ENCODE data around the gene MPRIP.
"Not testable (repeated sequence)": the region's sequence is repeated elsewhere in the genome, so short reads cannot be mapped to it uniquely, and the experiment has no call there.

Gene MPRIP, protein sequence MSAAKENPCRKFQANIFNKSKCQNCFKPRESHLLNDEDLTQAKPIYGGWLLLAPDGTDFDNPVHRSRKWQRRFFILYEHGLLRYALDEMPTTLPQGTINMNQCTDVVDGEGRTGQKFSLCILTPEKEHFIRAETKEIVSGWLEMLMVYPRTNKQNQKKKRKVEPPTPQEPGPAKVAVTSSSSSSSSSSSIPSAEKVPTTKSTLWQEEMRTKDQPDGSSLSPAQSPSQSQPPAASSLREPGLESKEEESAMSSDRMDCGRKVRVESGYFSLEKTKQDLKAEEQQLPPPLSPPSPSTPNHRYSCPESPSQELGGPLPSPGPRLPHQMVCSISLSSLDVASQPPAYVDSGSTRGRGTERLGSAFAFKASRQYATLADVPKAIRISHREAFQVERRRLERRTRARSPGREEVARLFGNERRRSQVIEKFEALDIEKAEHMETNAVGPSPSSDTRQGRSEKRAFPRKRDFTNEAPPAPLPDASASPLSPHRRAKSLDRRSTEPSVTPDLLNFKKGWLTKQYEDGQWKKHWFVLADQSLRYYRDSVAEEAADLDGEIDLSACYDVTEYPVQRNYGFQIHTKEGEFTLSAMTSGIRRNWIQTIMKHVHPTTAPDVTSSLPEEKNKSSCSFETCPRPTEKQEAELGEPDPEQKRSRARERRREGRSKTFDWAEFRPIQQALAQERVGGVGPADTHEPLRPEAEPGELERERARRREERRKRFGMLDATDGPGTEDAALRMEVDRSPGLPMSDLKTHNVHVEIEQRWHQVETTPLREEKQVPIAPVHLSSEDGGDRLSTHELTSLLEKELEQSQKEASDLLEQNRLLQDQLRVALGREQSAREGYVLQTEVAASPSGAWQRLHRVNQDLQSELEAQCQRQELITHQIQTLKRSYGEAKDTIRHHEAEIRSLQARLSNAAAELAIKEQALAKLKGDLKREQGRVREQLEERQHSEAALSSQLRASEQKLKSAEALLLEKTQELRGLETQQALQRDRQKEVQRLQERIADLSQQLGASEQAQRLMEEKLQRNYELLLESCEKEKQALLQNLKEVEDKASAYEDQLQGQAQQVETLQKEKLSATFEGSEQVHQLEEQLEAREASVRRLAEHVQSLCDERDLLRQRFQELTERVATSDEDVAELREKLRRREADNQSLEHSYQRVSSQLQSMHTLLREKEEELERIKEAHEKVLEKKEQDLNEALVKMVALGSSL (N-terminal part only)

GRCh38 chr17:17042384-17042736, at the start of gene MPRIP:
Gene MPRIP, plus strand, starts transcription at chr17:17042457. Its CDS starts 392 bp downstream, at chr17:17042849.
- peaks cover 49% of the 10 kb centered on the region for H3K4me1 Mint-ChIP-seq (ENCODE audit: low read depth)
- peaks cover 3% of the 10 kb centered on the region for H3K36me3 Mint-ChIP-seq
- no peaks in the 10 kb centered on the region for H3K27me3 Mint-ChIP-seq
- peak within 1 kb of the TSS; percentile 93 for H3K27ac Mint-ChIP-seq
- no peaks in the 10 kb centered on the region for H3K9me3 Mint-ChIP-seq (ENCODE audit: low read depth)
- H3K4me3 Mint-ChIP-seq: peak within 1 kb of the TSS; percentile 97

DNA sequence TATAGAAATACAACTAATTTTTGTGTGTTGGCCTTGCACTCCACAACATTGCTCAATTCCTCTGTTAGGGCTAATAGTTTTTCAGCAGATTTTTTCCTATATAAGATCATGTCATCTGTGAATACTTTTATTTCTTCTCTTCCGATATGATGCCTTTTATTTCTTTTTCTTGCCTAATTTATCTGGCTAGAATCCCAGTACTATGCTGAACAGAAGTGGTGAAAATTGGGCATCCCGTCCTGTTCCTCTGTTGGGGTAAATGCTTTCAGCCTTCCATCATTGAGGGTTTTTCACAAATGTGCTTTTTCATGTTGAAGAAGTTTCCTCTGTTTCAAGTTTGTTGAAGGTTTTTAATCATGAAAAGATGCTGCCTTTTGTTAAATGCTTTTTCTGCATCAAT, 47.6 kb upstream of the MPRIP start:
- H3K9me3 Mint-ChIP-seq (ENCODE audit: low read depth): no peaks in the 10 kb centered on the region
- H3K36me3 Mint-ChIP-seq: no peaks in the 10 kb centered on the region
- no peak overlapping the region for H3K27ac Mint-ChIP-seq
- no peak overlapping the region for H3K4me3 Mint-ChIP-seq
- peaks cover 8% of the 10 kb centered on the region for H3K4me1 Mint-ChIP-seq (ENCODE audit: low read depth)
- no peaks in the 10 kb centered on the region for H3K27me3 Mint-ChIP-seq

DNA sequence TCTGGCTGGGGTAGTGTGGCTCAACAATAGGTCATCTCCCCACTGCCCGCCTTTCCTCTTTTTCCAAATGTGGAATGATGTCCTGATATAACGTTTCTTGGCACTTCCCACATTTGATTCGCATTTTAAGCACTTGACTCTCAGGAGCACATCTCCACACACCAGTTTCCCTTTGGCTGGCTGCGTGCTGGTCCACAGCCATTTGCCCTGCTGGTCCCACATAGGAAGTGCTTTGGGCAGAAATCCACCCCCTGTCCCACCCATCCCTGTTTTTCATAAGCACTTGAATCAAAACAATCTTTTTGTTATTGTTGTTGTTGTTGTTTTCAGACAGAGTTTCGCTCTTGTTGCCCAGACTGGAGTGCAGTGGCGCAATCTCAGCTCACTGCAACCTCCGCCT, 46.3 kb upstream of the MPRIP start:
- no peaks in the 10 kb centered on the region for H3K27me3 Mint-ChIP-seq
- H3K4me3 Mint-ChIP-seq: no peak overlapping the region
- no peak overlapping the region for H3K27ac Mint-ChIP-seq
- H3K9me3 Mint-ChIP-seq (ENCODE audit: low read depth): no peaks in the 10 kb centered on the region
- no peaks in the 10 kb centered on the region for H3K36me3 Mint-ChIP-seq
- no peaks in the 10 kb centered on the region for H3K4me1 Mint-ChIP-seq (ENCODE audit: low read depth)

GRCh38 chr17:16996726-16997125, 45.5 kb upstream of the MPRIP start:
- H3K4me3 Mint-ChIP-seq; H3K4me1 Mint-ChIP-seq (ENCODE audit: low read depth); H3K36me3 Mint-ChIP-seq; H3K9me3 Mint-ChIP-seq (ENCODE audit: low read depth); H3K27me3 Mint-ChIP-seq; H3K27ac Mint-ChIP-seq: not testable (repeated sequence)

DNA sequence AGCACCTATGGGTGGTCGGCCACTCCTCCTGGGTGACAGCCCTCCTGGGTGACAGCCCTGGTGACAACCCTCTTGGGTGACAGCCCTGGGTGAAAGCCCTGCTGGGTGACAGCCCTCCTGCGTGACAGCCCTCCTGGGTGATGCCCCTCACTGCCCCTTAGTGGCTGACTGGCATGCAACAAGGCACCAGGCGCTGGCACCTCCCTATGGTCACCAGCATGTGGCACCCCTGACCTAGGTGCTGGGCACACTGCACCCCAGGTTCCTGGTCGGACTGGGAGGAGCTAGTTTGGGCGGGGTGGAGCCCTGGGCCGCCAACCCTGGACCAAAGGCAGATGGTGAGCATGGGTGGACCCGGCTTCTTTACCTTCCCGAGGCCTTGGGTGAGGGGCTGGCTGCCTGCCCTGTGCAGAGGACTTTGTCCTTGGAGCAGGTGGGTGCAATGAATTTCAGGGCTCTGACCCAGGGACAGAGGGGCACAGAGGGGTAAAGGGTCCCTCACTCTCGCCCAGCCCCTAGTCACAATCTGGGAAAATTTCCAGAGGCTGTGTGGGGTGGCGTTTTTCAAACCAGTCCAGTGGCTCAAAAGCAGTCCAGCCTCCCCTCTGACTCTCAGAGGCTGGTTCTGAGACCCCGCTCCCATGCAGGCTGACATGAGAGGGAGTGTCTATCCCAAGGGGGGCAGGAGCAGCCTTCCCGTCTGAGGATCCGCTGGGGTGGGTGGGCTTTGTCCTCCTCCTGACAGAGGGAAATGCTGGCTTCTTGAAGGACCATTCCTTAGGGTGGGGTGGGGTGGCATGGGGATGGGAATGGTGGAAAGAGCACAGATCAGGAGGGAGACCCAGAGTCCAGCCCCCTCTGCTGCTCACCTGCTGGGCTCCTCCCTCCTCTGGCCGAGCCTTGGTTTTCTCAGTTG, 44.5 kb upstream of the MPRIP start:
- no peaks in the 10 kb centered on the region for H3K36me3 Mint-ChIP-seq
- H3K4me3 Mint-ChIP-seq: no peak overlapping the region
- no peaks in the 10 kb centered on the region for H3K9me3 Mint-ChIP-seq (ENCODE audit: low read depth)
- H3K27ac Mint-ChIP-seq: no peak overlapping the region
- no peaks in the 10 kb centered on the region for H3K27me3 Mint-ChIP-seq
- H3K4me1 Mint-ChIP-seq (ENCODE audit: low read depth): no peaks in the 10 kb centered on the region

GRCh38 chr17:16999931-17000625, 42.2 kb upstream of the MPRIP start:
- H3K27ac Mint-ChIP-seq: no peak overlapping the region
- no peaks in the 10 kb centered on the region for H3K27me3 Mint-ChIP-seq
- H3K36me3 Mint-ChIP-seq: no peaks in the 10 kb centered on the region

GRCh38 chr17:17001076-17001777, 41.0 kb upstream of the MPRIP start:
- no peaks in the 10 kb centered on the region for H3K27me3 Mint-ChIP-seq
- no peaks in the 10 kb centered on the region for H3K9me3 Mint-ChIP-seq (ENCODE audit: low read depth)
- no peak overlapping the region for H3K4me3 Mint-ChIP-seq
- no peak overlapping the region for H3K27ac Mint-ChIP-seq
- no peaks in the 10 kb centered on the region for H3K4me1 Mint-ChIP-seq (ENCODE audit: low read depth)
- no peaks in the 10 kb centered on the region for H3K36me3 Mint-ChIP-seq

More at GRCh38 chr17:16999931-17000625, 42.2 kb upstream of the MPRIP start:
- no peaks in the 10 kb centered on the region for H3K9me3 Mint-ChIP-seq (ENCODE audit: low read depth)
- no peak overlapping the region for H3K4me3 Mint-ChIP-seq
- no peaks in the 10 kb centered on the region for H3K4me1 Mint-ChIP-seq (ENCODE audit: low read depth)

- Mint-ChIP-seq H3K9me3 (ENCODE audit: low read depth) (no peaks in the 10 kb centered on the region), H3K27me3 (no peaks in the 10 kb centered on the region), H3K4me1 (ENCODE audit: low read depth) (no peaks in the 10 kb centered on the region), H3K36me3 (no peaks in the 10 kb centered on the region), H3K4me3 (no peak overlapping the region), H3K27ac (no peak overlapping the region)
Measured at GRCh38 chr17:17001874-17002520, 40.3 kb upstream of the MPRIP start.

GRCh38 chr17:17002731-17003715, 39.2 kb upstream of the MPRIP start:
- not testable (repeated sequence) for H3K9me3 Mint-ChIP-seq (ENCODE audit: low read depth); H3K36me3 Mint-ChIP-seq; H3K4me3 Mint-ChIP-seq; H3K27me3 Mint-ChIP-seq; H3K4me1 Mint-ChIP-seq (ENCODE audit: low read depth); H3K27ac Mint-ChIP-seq

GRCh38 chr17:17004251-17004996, 37.8 kb upstream of the MPRIP start:
- H3K9me3 Mint-ChIP-seq (ENCODE audit: low read depth): no peaks in the 10 kb centered on the region
- no peaks in the 10 kb centered on the region for H3K27me3 Mint-ChIP-seq
- H3K27ac Mint-ChIP-seq: no peak overlapping the region
- H3K4me3 Mint-ChIP-seq: no peak overlapping the region
- no peaks in the 10 kb centered on the region for H3K4me1 Mint-ChIP-seq (ENCODE audit: low read depth)
- no peaks in the 10 kb centered on the region for H3K36me3 Mint-ChIP-seq

DNA sequence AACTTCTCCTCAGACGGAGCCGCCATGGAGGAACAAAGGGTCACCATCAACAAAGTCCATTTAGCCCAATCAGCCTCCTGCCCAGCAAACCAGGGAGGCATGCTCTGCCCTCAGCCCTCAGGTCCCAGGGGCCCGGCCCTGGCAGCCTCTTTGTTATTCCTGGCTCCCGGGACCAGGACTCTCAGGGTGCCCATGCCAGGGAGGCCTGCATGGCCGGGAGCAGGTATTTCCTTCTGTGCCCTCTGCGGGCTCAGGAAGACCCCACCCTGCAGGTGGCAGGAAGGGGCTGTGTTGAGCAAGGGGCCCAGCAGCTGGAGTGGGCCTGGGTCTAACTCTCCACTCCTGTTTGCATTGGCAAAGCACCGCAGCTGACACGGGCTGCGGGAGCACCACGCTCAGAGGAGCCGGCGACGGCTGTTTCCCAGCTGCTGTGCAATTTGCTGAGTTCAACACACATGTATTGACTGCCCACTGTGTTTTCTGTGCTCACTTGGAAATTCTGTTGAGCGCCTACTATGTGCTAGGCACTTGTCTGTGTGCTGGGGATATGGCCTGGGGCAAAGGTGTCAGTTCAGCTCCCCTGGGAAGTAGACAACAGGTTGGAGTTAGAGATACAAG, 37.2 kb upstream of the MPRIP start:
- not testable (repeated sequence) for H3K9me3 Mint-ChIP-seq (ENCODE audit: low read depth); H3K4me3 Mint-ChIP-seq; H3K36me3 Mint-ChIP-seq; H3K4me1 Mint-ChIP-seq (ENCODE audit: low read depth); H3K27me3 Mint-ChIP-seq; H3K27ac Mint-ChIP-seq

All from activated naive CD8-positive, alpha-beta T cell (primary cell).